Measurements from ENCODE around the gene RP2. TPM values are rescaled to one million over a fixed set of nuclear protein-coding genes. Genes with fewer than 3 reads are reported as not detected.

Gene RP2
- total RNA-seq, 1 donor from 2014 or later, result 16.6 TPM

DNA sequence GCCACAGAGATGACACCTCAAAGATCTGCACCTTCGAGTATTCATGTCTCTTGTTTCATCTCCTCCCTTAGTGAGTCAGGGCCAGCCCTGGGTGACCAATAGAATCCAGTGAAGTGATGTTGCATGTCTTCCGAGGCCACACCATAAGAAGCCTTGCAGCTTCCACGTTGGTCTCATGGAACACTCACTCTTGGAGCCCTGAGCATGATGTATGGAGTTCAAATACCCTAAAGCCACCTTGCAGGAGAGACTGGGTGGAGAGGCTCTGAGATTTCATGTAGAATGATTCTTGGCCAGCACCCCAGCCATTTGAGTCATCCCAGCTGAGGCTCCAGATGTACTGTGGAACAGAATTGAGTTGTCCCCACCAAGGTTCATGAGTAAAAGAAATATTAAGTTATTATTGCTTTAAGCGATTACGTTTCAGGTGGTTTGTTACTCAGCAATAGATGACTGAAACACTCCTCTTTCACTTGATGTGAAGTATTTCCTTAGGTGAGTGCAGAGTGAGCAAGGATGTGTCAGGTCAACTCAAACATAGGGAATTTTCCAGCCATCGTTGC lies 5.0 kb upstream of the RP2 start:
- Mint-ChIP-seq H3K4me3 (ENCODE audit: unreplicated experiment) (no peak overlapping the region), H3K27me3 (ENCODE audit: unreplicated experiment) (peaks cover under 1% of the 10 kb centered on the region), H3K27ac (ENCODE audit: unreplicated experiment) (no peak overlapping the region), H3K9me3 (ENCODE audit: unreplicated experiment) (no peaks in the 10 kb centered on the region), H3K36me3 (ENCODE audit: low read depth, unreplicated experiment) (no peaks in the 10 kb centered on the region), H3K4me1 (ENCODE audit: unreplicated experiment) (no peaks in the 10 kb centered on the region)
- DNase-seq (ENCODE audit: low spot score), result no peak
- TF ChIP-seq, protein P1, sequence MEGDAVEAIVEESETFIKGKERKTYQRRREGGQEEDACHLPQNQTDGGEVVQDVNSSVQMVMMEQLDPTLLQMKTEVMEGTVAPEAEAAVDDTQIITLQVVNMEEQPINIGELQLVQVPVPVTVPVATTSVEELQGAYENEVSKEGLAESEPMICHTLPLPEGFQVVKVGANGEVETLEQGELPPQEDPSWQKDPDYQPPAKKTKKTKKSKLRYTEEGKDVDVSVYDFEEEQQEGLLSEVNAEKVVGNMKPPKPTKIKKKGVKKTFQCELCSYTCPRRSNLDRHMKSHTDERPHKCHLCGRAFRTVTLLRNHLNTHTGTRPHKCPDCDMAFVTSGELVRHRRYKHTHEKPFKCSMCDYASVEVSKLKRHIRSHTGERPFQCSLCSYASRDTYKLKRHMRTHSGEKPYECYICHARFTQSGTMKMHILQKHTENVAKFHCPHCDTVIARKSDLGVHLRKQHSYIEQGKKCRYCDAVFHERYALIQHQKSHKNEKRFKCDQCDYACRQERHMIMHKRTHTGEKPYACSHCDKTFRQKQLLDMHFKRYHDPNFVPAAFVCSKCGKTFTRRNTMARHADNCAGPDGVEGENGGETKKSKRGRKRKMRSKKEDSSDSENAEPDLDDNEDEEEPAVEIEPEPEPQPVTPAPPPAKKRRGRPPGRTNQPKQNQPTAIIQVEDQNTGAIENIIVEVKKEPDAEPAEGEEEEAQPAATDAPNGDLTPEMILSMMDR (IDR thresholded peaks at IDR 0.05; ENCODE audit: unreplicated experiment), result no peak

DNA sequence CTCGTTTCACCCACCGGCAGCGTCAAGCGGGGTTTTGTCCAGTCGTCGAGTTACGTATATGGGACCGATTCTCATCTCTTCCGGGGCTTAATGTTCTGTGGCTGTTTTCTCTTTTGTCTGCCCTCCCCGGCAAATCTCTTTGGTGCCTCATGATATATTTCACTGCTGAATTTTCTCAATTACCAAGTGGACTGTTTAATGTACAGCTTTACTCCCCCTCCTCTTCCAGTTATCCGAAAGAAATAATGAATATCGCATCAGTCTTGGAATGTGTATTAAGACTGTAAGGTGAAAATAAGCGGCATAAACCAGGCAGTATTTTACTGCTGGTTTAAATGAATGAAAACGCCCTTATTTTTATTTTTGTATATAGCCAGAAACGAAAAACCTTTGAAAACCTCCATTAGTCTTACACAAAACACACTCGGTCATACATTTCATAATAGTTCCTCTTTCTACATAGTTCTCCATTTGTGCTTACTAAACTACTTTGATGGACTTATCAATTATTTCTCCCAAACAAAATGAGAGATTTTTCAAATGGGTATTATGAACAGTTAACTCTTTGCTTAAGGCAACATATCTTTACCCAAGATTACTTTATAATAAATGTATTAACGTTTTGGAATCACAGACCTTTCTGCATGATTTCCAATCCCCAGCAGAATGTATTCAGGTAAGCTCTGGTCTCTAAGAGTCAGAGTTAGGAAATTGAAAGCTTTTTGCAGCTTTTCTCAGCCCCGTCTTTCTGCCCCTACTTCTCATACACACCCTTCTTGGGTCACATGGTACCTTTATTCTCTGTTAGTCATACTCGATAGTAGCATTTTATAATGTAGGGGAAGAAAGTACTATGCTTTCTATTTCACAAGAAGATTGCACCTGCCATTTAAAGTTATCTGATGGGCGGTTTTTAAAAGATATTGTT lies 979 bp downstream of the RP2 start:
- H3K27me3 Mint-ChIP-seq (ENCODE audit: unreplicated experiment), result peaks cover 1% of the 10 kb centered on the region
- TF ChIP-seq, protein P1 (IDR thresholded peaks at IDR 0.05; ENCODE audit: unreplicated experiment), result no peak
- peak overlapping the region; percentile 98 for H3K4me3 Mint-ChIP-seq (ENCODE audit: unreplicated experiment)
- no peaks in the 10 kb centered on the region for H3K9me3 Mint-ChIP-seq (ENCODE audit: unreplicated experiment)
- H3K4me1 Mint-ChIP-seq (ENCODE audit: unreplicated experiment), result no peaks in the 10 kb centered on the region
- peaks cover 3% of the 10 kb centered on the region for H3K36me3 Mint-ChIP-seq (ENCODE audit: low read depth, unreplicated experiment)
- DNase-seq (ENCODE audit: low spot score), result no peak
- peak overlapping the region; percentile 97 for H3K27ac Mint-ChIP-seq (ENCODE audit: unreplicated experiment)

DNA sequence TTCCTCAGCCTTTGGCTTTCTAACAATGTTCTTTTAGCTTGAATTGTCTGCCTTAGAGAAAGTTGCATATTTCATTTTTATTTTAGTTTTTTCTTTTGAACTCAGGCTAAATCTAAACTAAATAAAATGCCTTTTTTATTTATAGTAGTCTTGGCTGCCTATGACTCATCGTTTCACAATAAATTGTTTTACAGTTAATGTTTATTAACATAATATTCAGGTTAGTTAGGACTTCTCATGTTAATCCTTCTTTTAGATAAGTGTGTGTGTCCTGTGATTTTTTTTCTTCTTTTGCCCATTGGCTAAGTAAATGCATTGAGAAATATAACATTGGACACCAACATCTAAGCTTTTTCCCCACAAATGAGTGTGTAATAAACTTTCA lies 1.6 kb downstream of the RP2 start:
- H3K27ac Mint-ChIP-seq (ENCODE audit: unreplicated experiment), result no peak overlapping the region
- TF ChIP-seq, protein P1 (IDR thresholded peaks at IDR 0.05; ENCODE audit: unreplicated experiment), result no peak
- no peaks in the 10 kb centered on the region for H3K9me3 Mint-ChIP-seq (ENCODE audit: unreplicated experiment)
- H3K4me1 Mint-ChIP-seq (ENCODE audit: unreplicated experiment), result no peaks in the 10 kb centered on the region
- peak overlapping the region; percentile 98 for H3K4me3 Mint-ChIP-seq (ENCODE audit: unreplicated experiment)
- H3K36me3 Mint-ChIP-seq (ENCODE audit: low read depth, unreplicated experiment), result peaks cover 3% of the 10 kb centered on the region
- peaks cover 1% of the 10 kb centered on the region for H3K27me3 Mint-ChIP-seq (ENCODE audit: unreplicated experiment)
- DNase-seq (ENCODE audit: low spot score), result no peak

DNA sequence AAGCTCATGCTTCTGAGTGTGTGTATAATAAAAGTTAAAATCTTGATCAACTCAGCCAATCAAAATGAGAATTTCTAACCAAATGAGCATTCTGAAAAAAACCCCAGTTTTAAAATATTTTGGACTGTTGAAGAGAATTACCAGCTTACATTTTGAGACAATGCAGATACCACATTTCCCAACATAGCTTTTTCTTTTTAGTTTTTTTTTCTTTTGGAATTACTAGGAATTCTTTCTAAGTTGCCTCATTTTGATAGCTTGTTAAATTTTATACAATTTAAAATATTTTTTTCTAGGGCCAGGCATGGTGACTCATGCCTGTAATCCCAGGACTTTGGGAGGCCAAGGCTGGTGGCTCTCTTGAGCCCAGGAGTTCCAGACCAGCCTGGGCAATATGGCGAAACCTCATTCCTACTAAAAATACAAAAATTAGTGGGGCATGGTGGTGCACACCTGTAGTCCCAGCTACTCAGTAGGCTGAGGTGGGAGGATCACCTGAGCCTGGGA lies 2.2 kb downstream of the RP2 start:
- H3K4me3 Mint-ChIP-seq (ENCODE audit: unreplicated experiment), result no peak overlapping the region
- H3K36me3 Mint-ChIP-seq (ENCODE audit: low read depth, unreplicated experiment), result peaks cover 3% of the 10 kb centered on the region
- H3K27ac Mint-ChIP-seq (ENCODE audit: unreplicated experiment), result no peak overlapping the region
- TF ChIP-seq, protein P1 (IDR thresholded peaks at IDR 0.05; ENCODE audit: unreplicated experiment), result no peak
- H3K4me1 Mint-ChIP-seq (ENCODE audit: unreplicated experiment), result no peaks in the 10 kb centered on the region
- no peak for DNase-seq (ENCODE audit: low spot score)
- no peaks in the 10 kb centered on the region for H3K9me3 Mint-ChIP-seq (ENCODE audit: unreplicated experiment)
- H3K27me3 Mint-ChIP-seq (ENCODE audit: unreplicated experiment), result peaks cover 1% of the 10 kb centered on the region

DNA sequence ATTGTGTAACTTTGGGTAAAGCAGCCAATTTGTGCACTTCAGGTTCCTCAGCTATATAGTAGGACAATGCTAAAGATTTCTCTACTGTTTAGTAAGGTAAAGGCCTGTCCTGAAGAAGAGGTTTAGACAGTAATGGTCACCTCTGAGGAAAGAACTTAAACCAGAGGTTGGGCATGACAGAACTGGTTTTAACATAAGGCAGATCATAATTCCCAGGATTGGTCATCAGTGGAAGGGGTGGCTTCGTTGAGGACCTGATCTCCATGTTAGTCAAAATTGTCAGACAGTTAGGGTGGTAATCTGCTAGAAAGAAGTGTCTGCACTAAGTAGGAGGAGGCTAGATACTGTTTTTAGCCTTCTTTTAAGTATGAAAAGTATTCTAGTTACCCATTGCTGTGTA lies 4.1 kb downstream of the RP2 start:
- Mint-ChIP-seq H3K27ac (ENCODE audit: unreplicated experiment) (no peak overlapping the region), H3K36me3 (ENCODE audit: low read depth, unreplicated experiment) (peaks cover 3% of the 10 kb centered on the region), H3K4me1 (ENCODE audit: unreplicated experiment) (no peaks in the 10 kb centered on the region), H3K27me3 (ENCODE audit: unreplicated experiment) (peaks cover 1% of the 10 kb centered on the region), H3K9me3 (ENCODE audit: unreplicated experiment) (no peaks in the 10 kb centered on the region), H3K4me3 (ENCODE audit: unreplicated experiment) (no peak overlapping the region)
- DNase-seq (ENCODE audit: low spot score), result no peak
- TF ChIP-seq, protein P1 (IDR thresholded peaks at IDR 0.05; ENCODE audit: unreplicated experiment), result no peak
